ENCODE measurements around the gene KRTAP15-1.

KRTAP15-1 gene

GRCh38 chr21:30487336-30487735 is 47.3 kb downstream of the KRTAP15-1 start, which contains the start of gene KRTAP19-2:
TSS of gene KRTAP19-2 (minus strand) at chr21:30487436. CDS start at chr21:30487348, 88 bp downstream.
- Histone ChIP-seq H3K27ac (ENCODE audit: extremely low read depth, low read depth, low read length) (no peak within 1 kb of the TSS), H3K36me3 (ENCODE audit: control insufficient read depth in 2 of 2, insufficient read depth in 1 of 2, low read length in 2 of 2) (no peaks in the 10 kb centered on the region), H3K9me3 (ENCODE audit: control insufficient read depth, insufficient read depth, low read depth, low read length) (no peaks in the 10 kb centered on the region), H3K4me1 (ENCODE audit: control insufficient read depth, insufficient read depth, low read length) (no peaks in the 10 kb centered on the region), H3K4me3 (ENCODE audit: low read depth, low read length) (no peak within 1 kb of the TSS)
- TF ChIP-seq ZNF362 (tag by site-specific recombination; IDR thresholded peaks at IDR 0.05) (no peak), ZNF639 (tag by site-specific recombination; IDR thresholded peaks at IDR 0.05) (no peak), ZNF645 (tag by site-specific recombination; IDR thresholded peaks at IDR 0.05) (no peak), ZNF114 (tag by site-specific recombination; IDR thresholded peaks at IDR 0.05) (no peak), ELK4 (IDR thresholded peaks at IDR 0.05; ENCODE audit: borderline replicate concordance, low read depth, low read length) (no peak), TCF7L2 (IDR thresholded peaks at IDR 0.05; ENCODE audit: borderline replicate concordance, low read depth, low read length) (no peak), INSM2 (tag by site-specific recombination; IDR thresholded peaks at IDR 0.05) (no peak), ZNF768 (tag by site-specific recombination; IDR thresholded peaks at IDR 0.05) (no peak), ZNF571 (tag by site-specific recombination; IDR thresholded peaks at IDR 0.05) (no peak), ZNF501 (tag by site-specific recombination; IDR thresholded peaks at IDR 0.05) (no peak), ZNF830 (tag by site-specific recombination; IDR thresholded peaks at IDR 0.05; ENCODE audit: low read depth) (no peak), MYNN (tag by site-specific recombination; IDR thresholded peaks at IDR 0.05; ENCODE audit: borderline replicate concordance) (no peak), ZNF280D (tag by site-specific recombination; IDR thresholded peaks at IDR 0.05) (no peak), ZBTB21 (tag by site-specific recombination; IDR thresholded peaks at IDR 0.05) (no peak), ZFP37 (tag by site-specific recombination; IDR thresholded peaks at IDR 0.05) (no peak)
- CTCF ChIA-PET: no interaction called here
- POLR2A ChIA-PET: no interaction called here

Measured in HEK293 (cell line).